ENCODE measurements around the gene FGF7.
"Not testable (repeated sequence)": the region's sequence is repeated elsewhere in the genome, so short reads cannot be mapped to it uniquely, and the experiment has no call there.

The FGF7 gene

DNA sequence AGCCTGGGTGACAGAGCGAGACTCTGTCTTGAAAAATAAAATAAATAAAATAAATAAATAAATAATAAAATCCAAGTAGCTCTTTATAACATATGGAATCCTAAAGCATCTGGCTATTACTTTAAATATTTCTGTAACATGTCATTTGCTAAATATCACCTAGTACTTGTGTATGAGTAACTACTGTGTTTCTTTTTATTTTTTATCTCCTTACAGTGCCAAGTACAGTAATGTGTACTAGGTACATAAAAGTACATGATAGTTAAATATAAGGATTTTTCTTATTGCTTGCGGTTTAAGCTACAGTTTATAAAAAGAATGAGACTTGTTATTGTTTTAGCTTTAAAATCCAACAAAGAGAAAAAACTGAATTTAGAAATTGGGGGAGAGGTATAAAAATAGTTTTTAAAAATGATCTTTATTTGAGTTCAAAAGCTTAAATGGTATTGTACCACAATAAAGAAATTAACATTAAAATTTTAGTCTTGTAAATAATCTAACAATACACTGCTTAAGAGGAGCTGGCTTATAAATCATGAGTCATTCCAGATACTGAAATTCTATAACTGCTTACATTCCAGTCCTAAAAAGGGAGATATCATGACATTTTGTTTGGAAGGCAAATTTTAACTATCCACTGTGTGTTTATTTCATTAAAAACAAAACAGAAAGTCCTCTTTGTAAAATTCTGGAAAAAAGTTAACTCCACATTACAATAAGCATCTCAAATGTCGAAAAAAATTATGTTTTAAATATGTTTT is 73.1 kb downstream of the FGF7 start:
- DNase-seq: no peak

DNA sequence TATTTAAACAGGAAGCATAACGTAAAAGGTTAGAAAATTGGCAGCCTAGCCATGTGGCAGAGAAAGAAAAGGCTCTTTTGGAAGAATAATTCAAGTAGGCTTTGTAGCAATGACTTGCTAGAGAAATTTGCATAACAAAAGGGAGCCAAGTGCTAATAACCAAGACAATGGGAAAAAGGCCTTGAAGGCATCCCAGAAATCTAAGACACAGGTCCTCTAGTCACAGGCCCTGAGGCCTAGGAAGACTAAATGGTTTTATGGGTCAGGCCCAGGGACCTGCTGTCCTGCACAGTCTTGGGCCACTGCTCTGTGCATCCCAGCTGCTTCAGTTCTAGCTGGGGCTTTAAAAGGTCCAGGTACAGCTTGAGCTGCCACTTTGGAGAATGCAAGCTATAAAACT is 78.5 kb downstream of the FGF7 start:
- no peak for DNase-seq

DNA sequence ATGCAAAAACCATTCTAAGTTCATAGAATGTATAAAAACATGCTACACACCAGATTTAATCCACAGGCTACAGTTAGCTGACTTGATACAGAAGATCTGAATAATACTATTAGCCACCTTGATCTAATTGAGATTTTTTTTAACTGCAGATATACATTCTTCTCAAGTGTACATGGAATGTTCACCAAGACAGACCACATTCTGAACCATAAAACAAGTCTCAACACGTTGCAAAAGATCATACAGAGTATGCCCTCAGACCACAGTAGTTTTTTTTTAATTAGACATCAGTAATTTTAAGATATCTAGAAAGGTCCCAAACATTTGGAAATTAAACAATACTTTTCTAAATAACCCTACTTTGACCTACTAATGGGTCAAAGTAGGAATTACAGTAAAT is 83.3 kb downstream of the FGF7 start:
- no peak for DNase-seq

DNA sequence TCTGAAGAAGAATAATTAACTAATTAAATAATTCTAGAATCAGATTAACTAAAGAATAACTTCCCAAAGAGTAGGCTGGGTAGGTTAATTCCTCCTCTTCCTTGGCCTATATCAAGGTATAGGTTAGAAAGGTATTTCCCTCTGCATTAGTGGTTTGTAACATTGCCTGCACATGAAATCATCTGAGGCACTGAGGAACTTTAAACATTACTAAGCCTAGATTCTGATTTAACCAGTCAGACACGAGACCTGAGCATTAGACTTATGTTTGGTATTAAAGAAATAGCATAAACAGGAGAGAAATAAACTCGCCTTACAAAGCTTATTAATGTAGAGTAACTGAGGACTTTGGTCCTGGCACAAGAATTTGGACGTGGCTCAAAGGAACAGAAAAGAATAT is 84.2 kb downstream of the FGF7 start:
- DNase-seq: no peak

DNA sequence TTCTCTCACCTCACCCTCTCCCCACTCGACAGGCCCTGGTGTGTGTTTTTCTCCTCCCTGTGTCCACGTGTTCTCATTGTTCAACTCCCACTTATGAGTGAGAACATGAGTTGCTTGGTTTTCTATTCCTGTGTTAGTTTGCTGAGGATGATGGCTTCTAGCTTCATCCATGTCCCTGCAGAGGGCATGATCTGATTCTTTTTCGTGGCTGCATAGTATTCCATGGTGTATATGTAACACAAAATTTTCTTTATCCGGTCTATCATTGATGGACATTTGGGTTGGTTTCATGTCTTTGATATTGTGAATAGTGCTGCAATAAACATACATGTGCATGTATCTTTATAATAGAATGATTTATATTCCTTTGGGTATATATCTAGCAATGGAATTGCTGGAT is 89.7 kb downstream of the FGF7 start:
- DNase-seq: not testable (repeated sequence)

DNA sequence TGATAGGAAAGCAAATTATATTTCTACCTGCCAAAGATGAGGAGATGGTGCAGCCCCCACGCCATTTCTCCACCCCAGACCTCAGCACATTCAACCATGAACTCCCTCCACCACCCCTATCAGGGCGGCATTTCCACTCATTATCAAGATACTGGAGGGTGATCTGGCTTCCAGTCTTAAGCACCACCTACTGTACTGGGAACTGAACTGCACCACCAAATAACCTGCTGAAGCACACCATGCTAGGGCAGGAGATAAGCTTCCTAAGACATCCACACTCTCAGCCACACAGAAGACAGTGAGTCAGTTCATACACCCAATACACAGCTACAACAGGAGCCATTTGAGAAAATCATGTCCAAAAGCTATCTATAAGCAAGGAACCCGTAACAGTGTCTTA is 98.8 kb downstream of the FGF7 start:
- DNase-seq: no peak

DNA sequence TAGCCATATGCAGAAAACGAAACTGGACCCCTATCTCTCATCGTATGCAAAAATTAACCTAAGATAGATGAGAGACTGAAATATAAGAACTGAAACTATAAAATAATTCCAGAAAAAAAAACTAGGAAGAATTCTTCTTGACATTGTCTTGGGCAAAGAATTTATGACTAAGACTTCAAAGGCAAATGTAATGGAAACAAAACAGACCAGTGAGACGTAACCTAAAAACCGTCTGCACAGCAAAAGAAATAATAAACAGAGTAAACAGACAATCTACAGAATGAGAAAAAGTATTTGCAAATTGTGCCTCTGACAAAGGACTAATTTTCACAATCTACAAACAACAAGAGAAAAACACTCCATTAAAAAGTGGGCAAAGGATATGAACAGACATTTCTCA is 105.2 kb downstream of the FGF7 start:
- no peak for DNase-seq

DNA sequence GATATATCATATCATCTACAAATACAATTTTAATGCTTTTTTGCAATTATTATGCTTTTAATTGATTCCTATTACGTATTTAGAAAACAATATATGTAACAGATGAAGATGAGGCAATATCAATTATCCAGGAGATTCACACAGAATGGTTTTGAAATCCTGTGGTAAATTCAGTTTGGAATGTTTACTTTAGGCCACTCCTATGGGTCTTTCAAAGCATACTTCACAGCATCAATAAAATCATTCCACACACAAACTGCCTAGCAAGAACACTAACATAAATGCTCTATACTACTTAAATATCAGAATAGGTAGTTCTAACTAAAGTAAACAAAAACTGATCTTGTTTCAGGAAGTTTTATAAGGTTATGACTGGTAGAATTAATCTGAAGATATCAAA is 107.0 kb downstream of the FGF7 start:
- DNase-seq: no peak
